GM18873 (cell line): ENCODE measurements around the gene ARHGAP5.

Source experiments
- ATAC-seq: cut with Tn5 transposase; IDR thresholded peaks from one replicate; pipeline ENCODE4 v1.9.1; 2021; ENCODE audit warnings: mild to moderate bottlenecking, moderate library complexity, moderate number of reproducible peaks; ENCODE audit not compliant: unreplicated experiment, low FRiP score

ARHGAP5 gene, protein sequence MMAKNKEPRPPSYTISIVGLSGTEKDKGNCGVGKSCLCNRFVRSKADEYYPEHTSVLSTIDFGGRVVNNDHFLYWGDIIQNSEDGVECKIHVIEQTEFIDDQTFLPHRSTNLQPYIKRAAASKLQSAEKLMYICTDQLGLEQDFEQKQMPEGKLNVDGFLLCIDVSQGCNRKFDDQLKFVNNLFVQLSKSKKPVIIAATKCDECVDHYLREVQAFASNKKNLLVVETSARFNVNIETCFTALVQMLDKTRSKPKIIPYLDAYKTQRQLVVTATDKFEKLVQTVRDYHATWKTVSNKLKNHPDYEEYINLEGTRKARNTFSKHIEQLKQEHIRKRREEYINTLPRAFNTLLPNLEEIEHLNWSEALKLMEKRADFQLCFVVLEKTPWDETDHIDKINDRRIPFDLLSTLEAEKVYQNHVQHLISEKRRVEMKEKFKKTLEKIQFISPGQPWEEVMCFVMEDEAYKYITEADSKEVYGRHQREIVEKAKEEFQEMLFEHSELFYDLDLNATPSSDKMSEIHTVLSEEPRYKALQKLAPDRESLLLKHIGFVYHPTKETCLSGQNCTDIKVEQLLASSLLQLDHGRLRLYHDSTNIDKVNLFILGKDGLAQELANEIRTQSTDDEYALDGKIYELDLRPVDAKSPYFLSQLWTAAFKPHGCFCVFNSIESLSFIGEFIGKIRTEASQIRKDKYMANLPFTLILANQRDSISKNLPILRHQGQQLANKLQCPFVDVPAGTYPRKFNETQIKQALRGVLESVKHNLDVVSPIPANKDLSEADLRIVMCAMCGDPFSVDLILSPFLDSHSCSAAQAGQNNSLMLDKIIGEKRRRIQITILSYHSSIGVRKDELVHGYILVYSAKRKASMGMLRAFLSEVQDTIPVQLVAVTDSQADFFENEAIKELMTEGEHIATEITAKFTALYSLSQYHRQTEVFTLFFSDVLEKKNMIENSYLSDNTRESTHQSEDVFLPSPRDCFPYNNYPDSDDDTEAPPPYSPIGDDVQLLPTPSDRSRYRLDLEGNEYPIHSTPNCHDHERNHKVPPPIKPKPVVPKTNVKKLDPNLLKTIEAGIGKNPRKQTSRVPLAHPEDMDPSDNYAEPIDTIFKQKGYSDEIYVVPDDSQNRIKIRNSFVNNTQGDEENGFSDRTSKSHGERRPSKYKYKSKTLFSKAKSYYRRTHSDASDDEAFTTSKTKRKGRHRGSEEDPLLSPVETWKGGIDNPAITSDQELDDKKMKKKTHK (N-terminal part only)

DNA sequence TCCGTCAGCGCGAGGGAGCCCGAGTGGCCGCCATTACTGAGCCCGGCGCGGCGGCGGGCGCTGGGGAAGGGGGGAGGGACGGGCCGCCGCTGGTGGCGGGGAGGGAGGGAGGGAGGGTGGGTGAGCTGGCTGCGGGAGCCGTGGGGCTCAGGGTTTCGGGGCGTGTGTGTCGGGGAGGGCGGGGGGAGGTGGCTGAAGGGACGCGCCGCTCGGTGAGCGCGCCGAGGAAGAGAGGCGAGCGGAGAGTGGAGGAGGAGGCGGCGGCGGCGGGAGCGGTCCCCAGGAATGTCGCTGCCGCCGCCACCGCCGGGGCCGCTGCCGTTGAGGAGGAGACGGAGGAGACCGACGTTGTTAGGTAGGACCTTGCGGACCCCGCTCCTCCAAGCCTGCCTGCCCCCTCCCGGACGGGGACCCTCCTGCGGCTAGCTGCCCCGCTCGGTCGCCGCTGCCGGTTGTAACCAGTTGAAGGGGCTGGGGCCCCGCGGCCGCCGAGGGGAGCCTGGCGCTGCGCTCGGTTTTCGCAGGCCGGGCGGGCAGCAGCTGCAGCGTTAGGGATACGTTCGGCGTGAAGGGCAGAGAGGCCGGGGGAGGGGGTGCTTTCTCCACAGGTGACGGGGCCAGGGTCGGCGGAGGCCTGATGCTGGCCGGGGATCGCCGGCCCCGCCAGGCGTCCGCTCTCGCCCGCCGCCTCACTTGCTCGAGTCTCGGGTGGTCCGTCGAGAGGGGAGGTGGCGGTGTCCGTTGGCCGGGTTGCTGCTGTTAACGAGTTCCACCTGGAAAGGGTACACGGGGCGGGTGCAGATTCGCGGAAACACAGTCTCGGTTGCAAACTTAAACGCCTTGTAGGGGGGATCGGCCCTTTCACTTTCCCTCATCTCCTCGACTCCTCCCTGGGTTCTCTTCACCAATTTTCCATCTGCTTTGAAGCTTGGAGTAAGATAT, at the start of gene ARHGAP5:
ARHGAP5 (plus strand) TSS at position 224 of the 942 bp plus-strand sequence. CDS start 13,366 bp downstream, outside the sequence.
- peak; percentile 23 for ATAC-seq

DNA sequence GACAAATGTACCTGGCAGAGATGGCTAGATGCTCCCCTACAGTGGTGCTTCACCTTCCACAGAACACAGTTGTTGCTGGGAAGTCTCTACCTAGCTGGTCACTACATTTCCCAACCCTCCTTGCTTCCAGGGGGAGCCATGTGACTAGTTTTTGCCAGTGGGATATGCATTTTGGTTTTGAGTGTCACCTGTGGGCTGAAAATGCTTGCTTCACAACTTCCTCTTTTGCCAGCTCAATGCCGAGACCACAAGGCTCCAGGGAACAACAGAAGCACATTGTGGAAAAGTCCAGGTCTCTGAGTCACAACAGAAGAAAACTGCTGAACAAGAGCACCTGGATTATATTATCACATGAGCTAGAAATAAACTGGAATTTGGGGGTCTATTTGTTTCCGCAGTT, 48.5 kb upstream of the ARHGAP5 start:
- no peak for ATAC-seq

DNA sequence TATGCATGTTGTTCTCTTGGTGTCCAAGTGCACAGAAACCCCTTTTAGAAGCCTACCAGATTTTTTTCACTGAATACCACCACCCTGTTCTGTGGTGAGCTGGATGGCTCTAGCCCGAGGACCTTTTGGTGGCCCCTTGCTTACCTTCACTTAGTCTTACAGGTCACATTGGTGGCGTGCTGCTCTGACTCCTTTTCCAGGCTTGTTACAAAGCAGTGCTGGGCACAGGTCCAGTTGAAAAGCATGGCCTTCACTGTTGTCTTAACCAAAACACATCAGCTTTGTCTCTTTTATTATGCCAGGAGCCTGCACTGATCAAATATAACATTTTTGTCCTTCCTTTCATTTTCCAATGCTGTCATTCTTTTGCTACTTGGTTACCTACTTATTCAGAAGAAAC, 43.6 kb upstream of the ARHGAP5 start:
- no peak for ATAC-seq

DNA sequence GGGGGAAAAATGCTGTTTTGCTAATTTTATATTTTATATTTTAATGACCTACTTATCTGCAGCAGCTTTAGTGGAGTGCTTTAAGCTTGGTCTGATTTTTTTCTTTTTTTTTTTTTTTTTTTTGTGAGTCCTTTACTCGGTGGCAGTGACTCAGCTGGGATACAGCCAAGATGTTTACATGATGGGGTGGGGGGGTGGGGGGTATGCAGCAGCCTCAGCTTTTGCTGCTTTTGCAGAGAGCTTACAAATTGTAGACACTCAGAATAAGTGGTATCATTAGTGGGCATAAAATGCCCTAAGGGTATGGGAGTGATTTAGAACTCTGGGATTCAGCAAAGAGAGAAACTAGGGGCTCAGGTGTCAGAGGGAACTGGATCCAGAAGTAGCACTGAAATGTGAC, 38.2 kb upstream of the ARHGAP5 start:
- no peak for ATAC-seq

DNA sequence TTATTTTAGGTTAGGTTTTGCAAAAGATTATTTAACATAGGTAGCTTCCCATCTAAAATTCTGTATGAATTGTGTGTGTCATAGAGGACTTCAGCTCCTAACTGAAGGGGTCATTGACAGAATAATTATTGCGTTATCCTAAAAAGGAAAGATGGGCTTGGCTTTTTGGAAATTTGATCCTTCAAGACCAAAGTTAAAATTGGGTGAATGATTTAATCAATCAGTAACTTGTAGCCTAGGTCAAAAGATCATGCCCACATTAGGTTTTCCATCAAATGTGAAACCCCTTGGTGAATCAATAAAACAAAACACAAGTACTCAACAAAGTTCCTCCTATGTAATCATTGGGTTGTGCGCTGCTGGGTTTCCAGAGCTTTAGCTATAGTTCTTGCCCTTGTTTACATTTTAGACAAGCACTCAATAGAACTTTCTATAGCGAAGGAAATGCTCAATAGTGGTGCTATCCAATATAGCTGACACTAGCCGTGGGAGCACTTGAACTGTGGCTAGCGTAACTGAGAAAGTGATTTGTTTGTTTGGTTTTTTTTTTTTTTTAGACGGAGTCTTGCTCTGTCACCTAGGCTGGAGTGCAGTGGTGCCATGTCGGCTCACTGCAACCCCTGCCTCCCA, 37.6 kb upstream of the ARHGAP5 start:
- no peak for ATAC-seq

DNA sequence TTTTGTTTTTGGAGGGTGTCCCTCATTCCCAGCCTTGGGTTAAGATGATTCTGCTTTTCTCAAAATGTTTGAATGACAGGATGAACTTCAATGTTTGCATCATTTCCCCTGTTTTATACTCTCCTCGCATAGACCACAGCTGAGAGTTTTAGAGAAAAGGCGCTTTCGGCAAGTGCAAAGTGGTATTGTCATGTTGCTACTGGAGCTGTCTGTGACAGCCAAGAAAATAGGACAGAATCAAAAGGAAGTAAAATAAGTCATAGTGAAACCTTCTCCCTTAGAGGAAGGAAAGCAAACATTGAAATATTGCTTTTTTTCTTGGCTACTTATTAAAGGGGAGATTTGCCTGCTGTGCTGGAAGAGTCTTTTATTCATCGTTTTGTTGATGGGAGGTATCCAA, 33.5 kb upstream of the ARHGAP5 start:
- ATAC-seq: no peak

DNA sequence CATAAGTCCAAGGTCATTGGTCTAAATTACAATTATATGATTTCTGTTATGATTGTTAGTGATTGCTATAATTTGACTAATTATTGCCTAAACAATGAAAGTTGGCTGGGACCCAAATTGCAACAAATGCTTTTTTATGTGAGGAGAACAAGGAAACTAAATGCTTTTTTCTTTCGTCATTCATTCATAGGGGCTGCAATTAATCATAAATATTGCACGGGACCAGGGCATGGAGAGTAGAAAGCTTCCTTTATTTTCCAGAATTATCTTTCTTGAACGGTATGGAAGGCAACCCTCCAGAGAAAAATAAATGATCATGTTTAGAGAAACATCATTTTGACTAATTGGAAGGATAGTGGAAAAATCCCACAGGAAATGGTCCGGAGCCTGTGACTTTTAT, 32.6 kb upstream of the ARHGAP5 start:
- ATAC-seq: no peak

DNA sequence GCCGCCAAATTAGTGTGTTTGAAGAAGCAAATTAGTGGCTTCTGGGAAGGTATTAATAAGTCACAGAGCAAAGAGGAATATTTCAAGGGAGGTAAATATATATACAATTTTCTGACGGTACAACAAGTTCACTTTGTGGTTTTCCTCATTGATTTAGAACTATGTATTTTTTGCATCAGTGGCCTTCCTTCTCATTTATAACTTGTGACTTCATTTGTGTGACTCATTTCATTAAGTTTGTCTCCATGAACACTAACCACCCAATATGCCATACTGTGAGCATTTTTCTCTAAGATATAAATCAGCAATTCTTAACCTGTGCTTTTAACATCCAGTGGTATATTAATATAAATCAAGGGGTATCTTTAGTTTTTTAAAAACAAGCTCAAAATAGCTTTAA, 29.3 kb upstream of the ARHGAP5 start:
- no peak for ATAC-seq

DNA sequence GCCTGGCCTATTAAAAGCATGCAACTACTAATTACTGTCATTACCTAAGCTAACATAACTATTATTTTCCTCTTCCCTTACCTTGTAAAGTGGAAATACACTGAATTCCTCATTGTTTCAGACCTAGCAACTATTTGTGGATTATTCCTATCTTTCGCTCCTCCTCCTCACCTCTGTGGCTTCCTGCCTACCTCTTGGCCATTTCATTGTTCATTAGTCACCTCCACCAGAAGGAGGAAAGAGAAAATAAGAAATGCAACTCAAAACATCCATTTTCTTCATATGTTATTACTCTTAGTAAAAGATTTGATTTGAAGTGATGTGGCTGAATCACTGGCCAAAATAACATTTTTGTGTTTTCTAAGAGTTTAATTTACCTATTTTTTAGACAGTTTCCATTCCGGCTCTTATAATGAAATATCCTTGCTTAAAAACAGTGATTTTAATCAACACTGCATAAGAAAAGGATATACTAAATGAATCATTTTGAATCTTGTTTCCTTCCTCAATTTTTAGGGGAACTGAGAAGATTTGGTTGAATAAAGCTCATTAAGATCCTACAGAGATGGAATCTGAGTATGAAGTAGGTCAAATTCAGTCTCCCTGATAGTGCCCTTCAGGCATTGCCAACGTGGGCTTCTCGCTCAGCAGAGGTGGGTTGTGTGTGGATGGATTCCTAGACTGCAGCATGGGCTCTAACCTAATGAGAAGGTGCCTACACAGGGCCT, 27.6 kb upstream of the ARHGAP5 start:
- ATAC-seq: no peak

DNA sequence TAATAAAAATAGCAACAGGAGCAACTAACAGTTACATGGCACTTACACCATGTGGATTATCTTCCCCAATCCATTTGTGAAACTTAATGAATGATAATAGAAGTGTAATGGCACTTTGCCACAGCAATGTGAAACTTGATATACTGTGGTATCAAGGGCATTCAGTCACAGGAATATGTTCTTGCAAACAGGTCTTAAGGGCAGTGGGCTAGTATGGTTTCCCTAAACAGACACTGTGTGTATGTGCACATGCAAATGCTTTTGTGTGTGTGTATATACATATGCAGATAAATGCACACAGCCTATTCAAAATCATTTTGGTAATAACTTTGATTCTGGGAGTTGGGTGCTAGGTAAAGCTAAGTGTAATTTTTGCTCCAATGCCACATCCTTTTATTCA, 26.2 kb upstream of the ARHGAP5 start:
- no peak for ATAC-seq

DNA sequence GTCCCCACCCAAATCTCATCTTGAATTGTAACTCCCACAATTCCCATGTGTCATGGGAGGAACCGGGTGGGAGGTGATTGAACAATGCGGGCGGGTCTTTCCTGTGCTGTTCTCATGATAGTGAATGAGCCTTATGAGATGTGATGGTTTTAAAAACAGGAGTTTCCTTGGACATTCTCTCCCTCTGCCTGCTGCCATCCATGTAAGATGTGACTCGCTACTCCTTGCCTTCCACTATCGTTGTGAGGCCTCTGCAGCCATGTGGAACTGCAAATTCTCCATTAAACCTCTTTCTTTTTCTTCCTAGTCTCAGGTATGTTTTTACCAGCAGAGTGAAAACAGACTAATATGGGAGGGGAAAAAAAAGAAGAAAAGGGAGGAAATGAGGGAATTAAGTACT, 22.6 kb upstream of the ARHGAP5 start:
- ATAC-seq: no peak

DNA sequence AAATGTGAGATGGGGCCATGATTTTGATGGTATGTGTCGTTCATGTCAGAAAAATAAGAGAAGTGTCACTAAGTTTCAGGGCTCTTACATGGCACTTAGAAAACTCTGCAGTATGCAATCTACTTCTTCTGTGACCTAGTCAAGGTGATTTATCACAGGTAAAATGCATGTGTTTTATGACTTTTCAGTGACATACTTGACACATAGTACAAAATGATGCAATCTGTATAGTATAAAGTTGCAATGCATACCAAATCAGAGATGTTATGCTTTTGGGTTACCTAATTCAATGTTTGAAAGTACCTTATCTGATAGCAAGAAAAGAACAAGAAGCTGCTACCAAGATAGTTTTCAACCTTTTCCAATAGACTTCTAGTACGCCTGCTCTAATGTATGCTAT, 21.9 kb upstream of the ARHGAP5 start:
- ATAC-seq: no peak

DNA sequence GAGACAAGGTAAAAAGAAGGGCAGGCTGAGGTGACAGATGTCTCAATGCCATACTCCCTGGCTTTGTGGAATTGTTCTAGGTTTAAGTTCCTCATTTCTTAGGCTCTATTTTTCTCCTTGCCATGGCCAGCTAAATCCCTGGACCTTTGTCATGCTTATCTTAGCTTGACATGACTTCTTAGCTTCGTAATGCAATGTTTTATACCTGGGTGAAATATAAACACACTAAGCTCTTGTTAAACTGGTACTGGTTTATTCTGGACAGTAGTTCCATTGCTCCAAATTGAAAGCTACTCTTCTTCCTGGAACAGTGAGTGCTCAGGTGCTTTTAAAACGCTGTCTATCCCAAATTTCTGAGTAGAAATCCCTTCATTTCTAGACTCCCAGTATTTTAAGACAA, 17.4 kb upstream of the ARHGAP5 start:
- ATAC-seq: no peak

DNA sequence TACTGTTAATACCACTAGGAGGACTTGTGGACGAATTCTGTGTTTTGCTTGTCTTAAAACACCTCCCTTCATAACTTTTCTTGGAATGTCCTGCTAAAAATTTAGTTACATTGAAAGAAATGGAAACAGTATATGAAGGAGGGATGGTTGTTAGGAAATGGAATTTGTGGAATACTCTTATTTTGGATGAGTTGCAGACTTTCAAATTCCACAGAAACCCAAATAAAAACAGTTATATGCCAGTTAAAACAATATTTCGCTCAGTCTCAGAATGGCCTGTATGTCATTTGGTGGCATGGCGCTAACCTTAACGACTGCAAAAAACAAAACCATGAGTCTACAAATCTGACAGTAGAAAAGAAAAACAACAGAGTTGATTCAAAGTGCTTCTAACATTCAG, 12.2 kb upstream of the ARHGAP5 start:
- no peak for ATAC-seq

DNA sequence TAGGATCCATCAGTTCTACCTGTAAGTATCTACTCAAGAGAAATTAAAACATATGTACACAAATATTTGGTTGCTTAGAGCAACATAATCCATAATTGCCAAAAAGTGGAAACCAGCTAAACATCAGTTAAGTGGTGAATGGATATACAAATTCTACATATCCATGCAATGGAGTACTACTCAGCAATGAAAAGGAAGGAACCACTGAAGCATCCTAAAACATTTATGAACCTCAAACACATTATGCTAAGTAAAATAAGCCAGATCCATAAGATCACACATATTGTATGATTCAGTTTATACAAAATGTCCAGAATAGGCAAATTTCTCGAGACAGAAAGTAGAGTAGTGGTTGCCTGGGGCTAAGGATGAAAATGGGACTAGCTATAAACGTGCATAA, 8.4 kb upstream of the ARHGAP5 start:
- no peak for ATAC-seq

DNA sequence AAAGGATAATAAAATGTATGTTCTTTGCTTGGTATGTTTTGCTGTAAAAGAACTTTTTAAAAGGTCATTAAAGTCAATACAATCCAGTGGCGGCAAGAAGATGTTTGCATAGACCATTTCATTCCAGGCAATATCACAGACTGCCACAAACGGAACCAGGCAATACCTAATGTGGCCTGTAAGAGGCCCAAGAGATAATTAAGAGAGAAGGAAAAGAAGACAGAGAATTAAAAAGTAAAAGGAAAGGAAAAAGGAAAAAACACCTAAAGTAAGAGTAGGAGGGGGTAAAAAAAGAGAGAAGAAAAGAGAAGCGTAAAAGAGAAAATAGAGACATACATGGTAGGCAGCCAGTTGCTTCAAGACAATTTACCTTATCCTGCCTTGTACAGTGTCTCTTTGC, 6.8 kb upstream of the ARHGAP5 start:
- no peak for ATAC-seq

DNA sequence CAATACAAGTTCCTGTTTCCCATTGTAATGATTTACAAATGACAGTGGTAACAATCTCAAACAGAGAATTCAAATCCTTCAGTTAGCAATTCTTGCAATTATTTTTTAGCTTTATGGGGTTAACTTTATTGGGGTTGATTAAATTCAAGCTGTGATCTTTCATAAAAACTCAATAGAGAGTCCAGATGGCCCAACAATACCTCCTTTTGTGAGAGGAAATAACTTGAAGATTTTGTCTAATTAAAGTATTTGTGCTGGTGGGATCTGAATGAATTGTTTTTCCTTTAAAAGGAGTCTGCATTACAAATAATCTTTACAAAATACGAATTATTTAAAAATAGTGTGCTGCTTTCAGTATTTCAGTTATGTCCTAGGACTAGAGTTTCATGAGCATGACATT, 4.4 kb upstream of the ARHGAP5 start:
- no peak for ATAC-seq

DNA sequence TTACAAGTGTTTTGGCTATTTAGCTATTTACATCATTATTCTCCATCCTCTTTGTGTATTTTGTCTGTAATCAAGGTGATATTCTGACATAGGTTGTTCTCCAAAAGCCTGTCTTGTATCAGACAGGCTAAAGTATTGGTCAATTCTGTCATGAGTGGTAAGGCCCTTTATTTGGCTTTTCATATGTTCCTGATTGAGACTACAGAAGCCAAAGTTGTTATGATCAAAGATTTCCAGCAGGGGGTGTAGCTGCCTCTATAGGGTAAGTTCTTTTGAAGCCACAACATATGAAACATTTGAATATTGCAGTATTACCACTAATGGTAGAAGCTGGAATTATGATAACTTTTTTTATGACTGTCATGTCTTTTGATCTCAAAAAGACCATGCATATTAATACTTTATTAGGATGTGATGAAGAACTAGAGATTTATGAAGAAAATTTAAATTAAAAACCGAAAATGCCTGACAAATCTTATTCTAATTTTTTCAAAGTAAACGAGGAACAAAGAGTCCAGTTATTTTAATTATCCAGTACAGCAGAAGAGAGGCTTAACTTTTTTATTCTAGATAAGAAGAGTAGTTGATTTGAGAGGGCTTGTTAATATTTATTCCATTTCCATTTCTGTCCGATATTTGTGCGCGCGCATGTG, 3.4 kb upstream of the ARHGAP5 start:
- peak; percentile 33 for ATAC-seq
